Measurements from ENCODE around the gene NHSL2. TPM values are rescaled to one million over a fixed set of nuclear protein-coding genes. Genes with fewer than 3 reads are reported as not detected.

Gene NHSL2
- total and polyA plus RNA-seq, 7 donors, result 0.30 to 4.4 (median 1.9) TPM

- Histone ChIP-seq H3K27ac (no peak overlapping the region), H3K36me3 (ENCODE audit: insufficient read depth in 1 of 2, low read depth in 1 of 2) (no peaks in the 10 kb centered on the region), H3K27me3 (ENCODE audit: insufficient read depth in 3 of 3, low read length in 2 of 3) (peaks cover 0 to 27% (median 0%) of the 10 kb centered on the region in 3 donors), H3K4me3 (no peak overlapping the region), H3K9me3 (no peaks in the 10 kb centered on the region), H3K4me1 (no peaks in the 10 kb centered on the region)
- no peak for DNase-seq
- 78 to 93% (median 80%) methylated on average over 2 of the region's 2 CpGs for WGBS, 3 donors
- ATAC-seq, result no peak
- intact Hi-C loops (cut with DNase I), result no loop called here
- TF ChIP-seq CTCF (IDR thresholded peaks at IDR 0.05), result no peak
Measured at GRCh38 chrX:71928856-71929255, 18.2 kb downstream of the NHSL2 start.

GRCh38 chrX:71930298-71930697, 19.7 kb downstream of the NHSL2 start:
- no peak for TF ChIP-seq CTCF (IDR thresholded peaks at IDR 0.05)
- 63 to 96% (median 93%) methylated on average over 1 of the region's 1 CpG for WGBS, 3 donors
- intact Hi-C loops (cut with DNase I), result no loop called here
- DNase-seq (no peak), ATAC-seq (no peak)
- H3K4me3 ChIP-seq, result no peak overlapping the region
- no peaks in the 10 kb centered on the region for H3K9me3 ChIP-seq
- H3K4me1 ChIP-seq, result no peaks in the 10 kb centered on the region
- no peaks in the 10 kb centered on the region for H3K36me3 ChIP-seq (ENCODE audit: insufficient read depth in 1 of 2, low read depth in 1 of 2)
- H3K27me3 ChIP-seq (ENCODE audit: insufficient read depth in 3 of 3, low read length in 2 of 3), result peaks cover 0 to 42% (median 0%) of the 10 kb centered on the region in 3 donors
- no peak overlapping the region for H3K27ac ChIP-seq

- peaks cover 0 to 53% (median 0%) of the 10 kb centered on the region in 3 donors for H3K27me3 ChIP-seq (ENCODE audit: insufficient read depth in 3 of 3, low read length in 2 of 3)
- peak in 1 of 2 donors; percentile 53 for DNase-seq
- no peaks in the 10 kb centered on the region for H3K36me3 ChIP-seq (ENCODE audit: insufficient read depth in 1 of 2, low read depth in 1 of 2)
Measured at GRCh38 chrX:71935476-71935875, 24.8 kb downstream of the NHSL2 start.

GRCh38 chrX:71936632-71937031, 26.0 kb downstream of the NHSL2 start:
- Histone ChIP-seq H3K4me1 (no peaks in the 10 kb centered on the region), H3K4me3 (no peak overlapping the region), H3K27ac (no peak overlapping the region), H3K36me3 (ENCODE audit: insufficient read depth in 1 of 2, low read depth in 1 of 2) (no peaks in the 10 kb centered on the region), H3K27me3 (ENCODE audit: insufficient read depth in 3 of 3, low read length in 2 of 3) (peaks cover 0 to 53% (median 0%) of the 10 kb centered on the region in 3 donors), H3K9me3 (no peaks in the 10 kb centered on the region)
- 64 to 95% (median 86%) methylated on average over 1 of the region's 1 CpG for WGBS, 3 donors
- no peak for ATAC-seq
- TF ChIP-seq CTCF (IDR thresholded peaks at IDR 0.05), result no peak
- intact Hi-C loops (cut with DNase I), result no loop called here
- no peak for DNase-seq

More at GRCh38 chrX:71935476-71935875, 24.8 kb downstream of the NHSL2 start:
- no peak for TF ChIP-seq CTCF (IDR thresholded peaks at IDR 0.05)
- no peak for ATAC-seq
- no peak overlapping the region for H3K27ac ChIP-seq
- no peak overlapping the region for H3K4me3 ChIP-seq
- WGBS, 3 donors, result 49 to 67% (median 60%) methylated on average over 3 of the region's 3 CpGs
- intact Hi-C loops (cut with DNase I), result no loop called here
- no peaks in the 10 kb centered on the region for H3K4me1 ChIP-seq
- no peaks in the 10 kb centered on the region for H3K9me3 ChIP-seq

- no peak for DNase-seq
- Histone ChIP-seq H3K4me3 (no peak overlapping the region), H3K36me3 (ENCODE audit: insufficient read depth in 1 of 2, low read depth in 1 of 2) (no peaks in the 10 kb centered on the region), H3K4me1 (no peaks in the 10 kb centered on the region), H3K27me3 (ENCODE audit: insufficient read depth in 3 of 3, low read length in 2 of 3) (peaks cover 0 to 42% (median 0%) of the 10 kb centered on the region in 3 donors), H3K27ac (no peak overlapping the region), H3K9me3 (no peaks in the 10 kb centered on the region)
- 65 to 68% (median 68%) methylated on average over 5 of the region's 5 CpGs for WGBS, 3 donors
- TF ChIP-seq CTCF (IDR thresholded peaks at IDR 0.05), result no peak
- intact Hi-C loops (cut with DNase I), result no loop called here
- no peak for ATAC-seq
Measured at GRCh38 chrX:71938371-71938770, 27.7 kb downstream of the NHSL2 start.
